GM15510 (cell line): ENCODE results near the gene CEP192.
A peak's percentile ranks its signal among the peaks of the same experiment; 100 is the strongest.

Source experiments
- POLR2A ChIP-seq: IDR thresholded peaks from 3 replicates; pipeline ENCODE4 v1.6.1; 2011; ENCODE audit warnings: borderline replicate concordance; ENCODE audit not compliant: insufficient read length; ENCODE audit errors: extremely low read depth

The CEP192 gene, protein sequence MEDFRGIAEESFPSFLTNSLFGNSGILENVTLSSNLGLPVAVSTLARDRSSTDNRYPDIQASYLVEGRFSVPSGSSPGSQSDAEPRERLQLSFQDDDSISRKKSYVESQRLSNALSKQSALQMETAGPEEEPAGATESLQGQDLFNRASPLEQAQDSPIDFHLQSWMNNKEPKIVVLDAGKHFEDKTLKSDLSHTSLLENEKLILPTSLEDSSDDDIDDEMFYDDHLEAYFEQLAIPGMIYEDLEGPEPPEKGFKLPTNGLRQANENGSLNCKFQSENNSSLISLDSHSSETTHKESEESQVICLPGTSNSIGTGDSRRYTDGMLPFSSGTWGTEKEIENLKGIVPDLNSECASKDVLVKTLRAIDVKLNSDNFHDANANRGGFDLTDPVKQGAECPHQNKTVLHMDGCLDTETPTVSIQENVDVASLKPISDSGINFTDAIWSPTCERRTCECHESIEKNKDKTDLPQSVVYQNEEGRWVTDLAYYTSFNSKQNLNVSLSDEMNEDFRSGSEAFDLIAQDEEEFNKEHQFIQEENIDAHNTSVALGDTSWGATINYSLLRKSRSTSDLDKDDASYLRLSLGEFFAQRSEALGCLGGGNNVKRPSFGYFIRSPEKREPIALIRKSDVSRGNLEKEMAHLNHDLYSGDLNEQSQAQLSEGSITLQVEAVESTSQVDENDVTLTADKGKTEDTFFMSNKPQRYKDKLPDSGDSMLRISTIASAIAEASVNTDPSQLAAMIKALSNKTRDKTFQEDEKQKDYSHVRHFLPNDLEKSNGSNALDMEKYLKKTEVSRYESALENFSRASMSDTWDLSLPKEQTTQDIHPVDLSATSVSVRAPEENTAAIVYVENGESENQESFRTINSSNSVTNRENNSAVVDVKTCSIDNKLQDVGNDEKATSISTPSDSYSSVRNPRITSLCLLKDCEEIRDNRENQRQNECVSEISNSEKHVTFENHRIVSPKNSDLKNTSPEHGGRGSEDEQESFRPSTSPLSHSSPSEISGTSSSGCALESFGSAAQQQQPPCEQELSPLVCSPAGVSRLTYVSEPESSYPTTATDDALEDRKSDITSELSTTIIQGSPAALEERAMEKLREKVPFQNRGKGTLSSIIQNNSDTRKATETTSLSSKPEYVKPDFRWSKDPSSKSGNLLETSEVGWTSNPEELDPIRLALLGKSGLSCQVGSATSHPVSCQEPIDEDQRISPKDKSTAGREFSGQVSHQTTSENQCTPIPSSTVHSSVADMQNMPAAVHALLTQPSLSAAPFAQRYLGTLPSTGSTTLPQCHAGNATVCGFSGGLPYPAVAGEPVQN (N-terminal part only)

DNA sequence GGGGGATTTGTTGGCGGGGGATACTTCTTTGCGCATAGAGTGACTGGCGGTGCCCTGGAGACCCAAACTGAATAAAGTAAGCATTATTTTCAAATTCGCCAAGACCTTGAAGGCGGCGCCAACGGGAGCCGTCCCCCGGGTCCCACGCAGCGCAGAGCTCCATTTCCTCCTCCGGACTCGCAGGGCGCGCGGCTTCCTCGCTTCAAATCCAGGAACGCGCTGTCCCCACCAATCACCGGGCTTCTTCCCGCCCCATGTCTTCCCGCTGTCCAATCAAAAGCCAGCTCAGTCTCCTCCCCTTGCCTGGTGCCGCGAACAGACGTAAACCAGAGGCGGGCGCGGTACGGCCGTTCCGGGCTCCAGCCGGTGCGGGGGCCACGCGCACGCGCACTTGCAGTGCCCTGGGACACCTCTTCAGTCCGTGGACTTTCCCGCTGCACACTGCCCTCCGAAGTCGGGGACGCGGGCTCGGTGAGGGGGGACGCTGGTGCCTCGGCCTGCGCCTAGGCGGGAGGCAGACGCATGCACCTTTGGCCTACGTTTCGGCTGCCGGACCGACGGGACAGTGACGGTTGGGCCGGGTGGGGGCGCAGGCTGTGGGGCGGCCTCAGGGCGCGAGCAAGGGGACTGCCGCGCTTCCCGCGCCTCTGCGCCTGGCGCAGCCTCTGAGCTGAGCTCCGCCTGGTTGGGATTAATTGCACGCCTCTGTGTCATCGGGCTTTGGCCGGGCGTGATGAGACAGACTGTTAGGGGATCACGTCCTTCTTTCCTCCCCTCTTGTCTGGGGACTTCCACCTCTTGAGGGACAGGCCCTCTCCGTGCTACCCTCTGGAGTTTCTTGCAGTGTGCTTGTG lies at the start of gene CEP192:
Gene CEP192 (plus strand): TSS at position 396 of the 854 bp plus-strand sequence. CDS start 8,063 bp downstream, outside the sequence.
- peak; percentile 91 for TF ChIP-seq POLR2A

DNA sequence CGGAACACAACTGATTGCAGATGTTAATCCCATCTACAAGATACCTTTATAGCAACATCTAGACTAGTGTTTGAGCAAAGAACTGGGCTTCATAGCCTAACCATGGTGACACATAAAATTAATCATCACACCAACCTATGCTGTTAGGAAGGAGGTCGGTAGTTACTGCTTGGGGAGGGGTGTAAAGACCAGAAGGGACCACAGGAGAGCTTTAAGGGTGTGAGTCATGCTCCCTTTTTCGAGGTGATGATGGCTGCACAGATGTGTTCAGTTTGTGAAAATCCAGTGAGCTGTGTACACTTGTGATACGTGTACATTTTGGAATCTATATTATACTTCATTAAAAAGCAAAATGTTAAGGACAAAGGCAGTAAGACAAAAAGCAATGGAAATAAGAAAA lies 47.9 kb upstream of the CEP192 start:
- no peak for TF ChIP-seq POLR2A

DNA sequence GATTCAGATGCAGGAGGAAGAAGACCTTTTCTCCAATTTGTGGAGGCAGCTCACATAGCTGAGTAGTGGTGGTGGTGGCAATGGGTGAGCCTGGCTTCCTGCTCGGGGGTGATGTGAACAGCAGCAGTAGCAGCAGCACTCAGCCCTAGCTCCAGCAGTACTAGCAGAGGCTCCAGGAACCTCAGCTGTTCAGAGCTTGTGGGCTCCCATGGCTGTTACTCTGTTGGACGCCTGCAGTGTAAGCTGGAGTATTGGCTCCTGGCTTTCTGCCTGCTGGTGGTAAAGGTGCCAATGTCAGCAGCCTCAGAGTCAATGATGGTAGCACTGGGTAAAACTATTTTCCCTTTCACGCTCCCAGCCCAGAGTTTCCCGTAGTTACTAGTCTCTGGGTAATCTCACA lies 46.5 kb upstream of the CEP192 start:
- no peak for TF ChIP-seq POLR2A

DNA sequence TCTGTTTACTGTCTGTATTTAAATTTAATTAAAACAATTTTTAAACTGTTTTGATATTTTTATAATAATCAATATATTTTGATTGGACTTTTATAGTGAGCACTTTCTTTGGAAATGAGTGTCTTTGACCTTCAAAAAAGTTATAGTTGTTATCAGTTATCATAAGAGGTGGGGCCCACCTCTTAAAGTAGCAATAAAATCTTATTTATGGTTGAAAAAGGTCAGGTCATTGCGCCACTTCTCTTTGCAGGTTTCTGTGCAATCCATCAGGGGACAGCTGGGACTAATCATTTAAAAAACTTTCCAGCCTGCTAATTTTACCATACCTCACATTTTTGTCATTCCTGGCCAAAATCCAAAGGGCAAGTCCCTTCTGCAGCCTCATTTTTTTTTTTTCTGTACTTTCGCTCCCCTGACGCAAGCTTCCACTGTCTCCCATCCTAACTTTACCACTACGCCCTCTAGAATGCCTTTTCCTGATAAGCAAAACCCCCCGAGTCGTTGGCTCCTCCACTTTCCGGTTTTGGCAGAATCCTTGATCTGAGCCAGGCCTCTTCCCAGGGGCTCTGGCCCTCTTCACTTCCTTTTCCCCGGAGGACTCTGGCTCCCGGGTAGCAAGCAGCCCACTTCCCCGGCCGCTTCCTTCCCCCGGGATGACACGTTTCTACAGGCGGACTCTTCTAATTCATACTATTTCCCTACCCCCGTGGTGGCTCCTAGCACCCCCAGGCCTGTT lies 44.4 kb upstream of the CEP192 start:
- no peak for TF ChIP-seq POLR2A

DNA sequence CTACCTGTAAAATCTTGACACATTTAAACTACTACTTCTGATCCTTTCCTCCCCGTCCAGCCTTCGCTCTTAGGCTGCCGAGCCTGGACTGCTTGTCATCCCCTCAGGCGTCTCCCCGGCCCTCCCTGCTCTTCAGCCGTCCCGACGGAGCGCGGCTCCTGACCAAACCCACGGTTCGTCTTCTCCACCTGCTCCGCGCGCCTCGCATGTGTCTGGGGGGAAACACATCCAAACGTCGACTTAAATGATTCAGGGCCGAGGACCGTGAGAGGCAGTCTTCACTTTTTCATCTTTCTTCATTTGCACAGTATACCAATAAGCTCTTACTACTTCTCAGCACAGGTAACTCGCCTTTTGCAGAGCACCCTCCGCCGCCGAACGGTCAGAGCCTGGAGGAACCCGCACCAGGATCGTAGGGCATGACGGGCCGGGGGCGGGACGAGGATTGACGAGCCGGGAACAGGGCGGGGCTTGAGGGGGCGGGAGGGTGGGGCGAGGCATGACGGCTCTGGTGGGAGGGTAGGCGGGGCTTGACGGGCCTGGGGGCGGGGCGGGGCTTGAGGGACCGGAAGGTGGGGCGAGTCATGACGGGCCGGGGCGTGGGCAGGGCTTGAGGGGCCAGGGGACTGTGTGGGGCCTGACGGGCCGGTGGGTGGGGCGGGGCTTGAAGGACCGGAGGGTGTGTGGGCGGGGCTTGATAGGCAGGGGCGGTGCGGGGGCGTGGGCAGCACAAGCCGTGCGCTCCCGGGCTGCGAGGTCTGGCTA lies 43.7 kb upstream of the CEP192 start, which contains the start of gene SEH1L:
Gene SEH1L (plus strand): TSS at position 727 of the 765 bp plus-strand sequence. CDS start 111 bp downstream, outside the sequence.
- peak; percentile 50 for TF ChIP-seq POLR2A

DNA sequence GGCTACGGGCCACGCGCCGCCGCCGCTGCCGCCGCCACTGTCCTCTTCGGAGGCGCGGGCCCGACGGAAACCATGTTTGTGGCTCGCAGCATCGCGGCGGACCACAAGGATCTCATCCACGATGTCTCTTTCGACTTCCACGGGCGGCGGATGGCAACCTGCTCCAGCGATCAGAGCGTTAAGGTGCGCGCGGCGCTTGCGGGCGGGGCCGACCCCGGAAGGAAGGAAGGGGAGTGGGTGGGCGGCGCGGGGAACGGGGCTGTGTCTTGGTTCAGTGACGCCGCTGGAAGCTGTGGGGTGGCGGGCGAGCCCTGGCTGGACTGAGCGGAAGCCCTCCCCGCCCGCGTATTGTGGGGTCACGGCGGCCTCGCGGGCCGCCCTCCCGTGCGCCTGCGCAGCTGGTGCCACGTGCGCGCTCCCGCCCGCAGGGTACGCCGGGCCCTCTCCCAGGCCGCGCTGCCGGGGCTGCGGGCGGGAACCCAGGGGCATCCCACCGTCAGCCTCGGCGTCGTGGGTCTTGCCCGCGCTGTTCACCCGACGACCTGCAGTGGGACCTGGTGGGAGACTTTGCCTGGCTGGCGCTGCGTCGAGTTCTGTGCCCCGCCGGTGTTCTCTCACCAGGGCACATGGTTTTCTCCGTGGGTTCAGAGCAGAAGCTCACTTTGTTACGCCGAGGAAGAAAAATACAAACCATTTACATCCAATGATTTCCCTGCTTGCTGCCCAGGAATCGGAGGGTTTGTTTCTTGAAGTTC lies 42.9 kb upstream of the CEP192 start:
- peak; percentile 69 for TF ChIP-seq POLR2A

DNA sequence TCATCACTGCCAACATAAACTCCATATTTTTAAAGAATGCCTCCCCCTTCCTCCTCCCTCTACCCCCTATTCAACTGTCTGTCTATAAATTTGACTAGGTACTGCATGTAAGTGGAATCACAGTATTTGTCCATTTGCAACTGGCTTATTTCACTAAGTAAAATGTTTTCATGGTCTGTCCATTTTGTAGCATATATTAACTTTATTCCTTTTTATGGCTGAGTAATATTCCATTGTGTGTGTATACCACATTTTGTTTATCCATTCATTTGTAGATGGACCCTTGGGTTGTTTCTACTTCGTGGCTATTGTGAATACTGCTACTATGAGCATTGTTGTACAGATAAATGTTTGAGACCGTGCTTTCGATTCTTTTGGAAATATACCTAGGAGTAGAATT lies 32.7 kb upstream of the CEP192 start:
- TF ChIP-seq POLR2A = no peak

DNA sequence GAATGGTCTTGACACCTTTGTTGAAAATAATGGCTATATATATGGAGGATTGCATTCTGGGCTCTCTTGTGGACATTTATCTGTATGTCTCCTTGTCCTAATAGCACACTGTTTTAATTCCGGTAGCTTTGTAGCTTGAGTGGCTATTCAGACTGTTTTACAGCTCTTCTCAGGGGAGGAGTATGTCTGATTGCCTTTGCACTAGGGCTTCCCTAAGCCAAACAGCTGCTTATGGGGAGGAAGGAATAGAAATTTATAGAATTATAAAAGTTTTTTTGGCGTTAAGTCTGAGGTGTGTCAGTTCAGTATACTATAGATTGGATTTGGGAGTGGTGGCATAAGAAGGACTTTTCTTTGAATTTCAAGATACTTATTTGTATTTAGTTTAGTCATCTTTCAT lies 30.8 kb upstream of the CEP192 start:
- no peak for TF ChIP-seq POLR2A

DNA sequence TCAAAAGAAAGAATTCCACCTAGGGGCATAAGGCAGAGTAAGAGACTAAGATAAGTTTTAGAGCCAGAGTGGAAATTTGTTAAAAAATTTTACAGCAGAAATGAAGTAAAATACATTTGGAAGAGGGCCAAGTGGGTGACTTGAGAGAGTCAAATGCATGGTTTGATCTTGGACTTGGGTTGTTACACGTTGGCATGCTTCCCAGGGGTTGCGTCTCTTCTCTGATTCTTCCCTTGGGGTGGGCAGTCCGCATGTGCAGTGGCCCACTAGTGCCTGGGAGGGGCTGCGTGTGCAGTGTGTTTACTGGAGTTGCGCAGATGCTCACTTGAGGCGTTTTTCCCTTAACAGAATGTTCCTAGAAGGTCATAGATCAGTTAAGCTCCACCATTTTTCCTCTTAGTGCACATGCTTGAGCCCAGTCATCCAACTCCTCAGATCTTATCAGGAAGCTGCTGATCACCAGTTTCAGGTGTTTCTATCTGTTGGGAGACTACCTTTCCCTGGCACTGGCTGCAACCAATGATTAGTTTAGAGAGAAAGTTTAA lies 30.2 kb upstream of the CEP192 start:
- no peak for TF ChIP-seq POLR2A

DNA sequence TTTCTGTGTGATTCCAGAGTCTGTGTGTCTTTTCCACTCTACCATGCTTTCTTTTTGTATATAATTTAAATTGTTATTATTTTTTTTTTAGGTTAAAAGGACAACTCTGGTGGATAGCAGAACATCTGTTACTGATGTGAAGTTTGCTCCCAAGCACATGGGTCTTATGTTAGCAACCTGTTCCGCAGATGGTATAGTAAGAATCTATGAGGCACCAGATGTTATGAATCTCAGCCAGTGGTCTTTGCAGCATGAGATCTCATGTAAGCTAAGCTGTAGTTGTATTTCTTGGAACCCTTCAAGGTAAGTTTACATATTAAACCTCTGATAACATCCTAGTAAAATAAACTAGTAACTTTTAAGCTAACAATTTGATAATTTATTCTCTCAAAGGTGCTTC lies 28.1 kb upstream of the CEP192 start:
- no peak for TF ChIP-seq POLR2A

DNA sequence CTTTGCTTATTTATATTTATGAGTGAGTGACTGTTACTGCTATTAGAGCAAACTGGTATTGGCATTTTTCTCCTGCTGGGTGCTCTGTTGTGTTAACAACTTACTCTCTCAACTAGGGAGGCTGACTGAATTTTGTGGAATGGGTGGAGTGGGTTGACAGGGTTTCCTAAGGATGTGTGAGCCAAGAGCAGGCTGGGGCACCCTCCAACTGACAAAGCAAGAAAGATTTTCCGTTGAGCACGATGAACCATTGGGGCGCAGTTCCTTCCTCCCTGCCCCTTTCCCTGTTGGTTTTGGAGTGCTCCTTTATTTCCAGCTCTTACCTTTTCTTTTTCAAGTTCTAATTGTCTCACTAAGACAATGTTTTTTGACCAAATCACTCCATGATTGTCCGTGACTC lies 23.0 kb upstream of the CEP192 start:
- TF ChIP-seq POLR2A = no peak

DNA sequence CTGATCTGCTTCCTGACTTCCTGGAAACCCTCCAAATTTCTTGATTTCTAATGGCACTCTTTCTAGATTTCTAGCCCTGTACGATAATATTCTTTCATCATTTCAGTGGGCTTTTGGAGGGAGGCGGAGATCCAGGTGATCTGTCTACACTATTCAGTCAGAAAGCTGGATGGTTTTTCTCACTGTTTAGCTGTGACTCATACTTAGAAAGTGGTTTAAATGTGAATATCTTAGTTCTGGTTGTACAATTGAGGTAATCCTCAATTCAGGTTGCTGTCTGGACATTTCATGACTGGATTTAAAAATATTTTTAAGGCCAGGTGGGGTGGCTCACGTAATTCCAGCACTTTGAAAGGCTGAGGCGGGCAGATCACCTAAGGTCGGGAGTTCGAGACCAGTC lies 22.5 kb upstream of the CEP192 start:
- TF ChIP-seq POLR2A = no peak
